HEK293 (cell line): ENCODE data around the gene GTSF1L.

Experiments used
- CTCF ChIA-PET: fragments of 350-600 bp; formaldehyde crosslinking; extraction: SDS; loops from one replicate; lab custom pipeline; 2021; ENCODE audit warnings: antibody characterized with exemption; lab: Yijun Ruan, JAX
- POLR2A ChIA-PET: fragments of 300-600 bp; formaldehyde crosslinking; extraction: SDS; loops from one replicate; lab custom pipeline; 2020; ENCODE audit warnings: antibody characterized with exemption, inconsistent platforms; lab: Yijun Ruan, JAX
- H3K27ac ChIP-seq: fragments of 200-500 bp; sonication (Bioruptor generic); 2 replicates; pipeline ENCODE4 v1.5.1; 2014; ENCODE audit warnings: low read depth, low read length, control low read depth, inconsistent platforms; ENCODE audit errors: extremely low read depth
- H3K36me3 ChIP-seq, 2 experiments: fragments of 200-500 bp in 1 of 2; sonication (Bioruptor generic) in 1 of 2; 1 replicate in 1 of 2; 2 replicates in 1 of 2; pipeline ENCODE4 v1.5.1; 2014 to 2017; ENCODE audit warnings: inconsistent platforms in 2 of 2, low read length in 2 of 2; ENCODE audit not compliant: control insufficient read depth in 2 of 2, insufficient read depth in 1 of 2
- H3K4me1 ChIP-seq: fragments of 200-500 bp; sonication (Bioruptor generic); 2 replicates; pipeline ENCODE4 v1.5.1; 2014; ENCODE audit warnings: mild to moderate bottlenecking, low read length, inconsistent platforms; ENCODE audit not compliant: control insufficient read depth, insufficient read depth
- H3K4me3 ChIP-seq: 2 replicates; pipeline ENCODE4 v1.5.1; 2011; ENCODE audit warnings: low read depth, mild to moderate bottlenecking, control low read depth, low read length, moderate library complexity
- H3K9me3 ChIP-seq: fragments of 200-500 bp; sonication (Bioruptor generic); 2 replicates; pipeline ENCODE4 v1.5.1; 2014; ENCODE audit warnings: low read depth, low read length, inconsistent platforms; ENCODE audit not compliant: control insufficient read depth, insufficient read depth
- BCL6B ChIP-seq: fragments of 450-650 bp; formaldehyde crosslinking; IDR thresholded peaks from 2 replicates; pipeline ENCODE4 v1.5.1; 2017; ENCODE audit warnings: missing biosample characterization, missing genetic modification characterization
- HOXC10 ChIP-seq: sonication (generic); formaldehyde crosslinking; IDR thresholded peaks from 2 replicates; pipeline ENCODE4 v1.8.1; 2023; ENCODE audit warnings: mild to moderate bottlenecking, missing genetic modification reagents
- OVOL3 ChIP-seq: fragments of 450-650 bp; formaldehyde crosslinking; IDR thresholded peaks from 2 replicates; pipeline ENCODE4 v1.5.1; 2016; ENCODE audit warnings: missing biosample characterization, missing genetic modification characterization
- SCRT1 ChIP-seq: fragments of 450-650 bp; formaldehyde crosslinking; IDR thresholded peaks from 2 replicates; pipeline ENCODE4 v1.5.1; 2016; ENCODE audit warnings: missing biosample characterization, missing genetic modification characterization, borderline replicate concordance
- SP7 ChIP-seq: fragments of 450-650 bp; formaldehyde crosslinking; IDR thresholded peaks from 2 replicates; pipeline ENCODE4 v1.5.1; 2016; ENCODE audit warnings: missing biosample characterization, missing genetic modification characterization
- TRIM28 ChIP-seq: IDR thresholded peaks from 2 replicates; pipeline ENCODE4 v1.6.1; 2011; ENCODE audit warnings: low read length, control low read depth, borderline replicate concordance
- TSHZ1 ChIP-seq: fragments of 450-650 bp; formaldehyde crosslinking; IDR thresholded peaks from 2 replicates; pipeline ENCODE4 v1.5.1; 2016; ENCODE audit warnings: missing biosample characterization, missing genetic modification characterization, borderline replicate concordance
- WT1 ChIP-seq: fragments of 450-650 bp; formaldehyde crosslinking; IDR thresholded peaks from 2 replicates; pipeline ENCODE4 v1.5.1; 2016; ENCODE audit warnings: missing biosample characterization, missing genetic modification characterization
- ZBTB21 ChIP-seq: fragments of 450-650 bp; formaldehyde crosslinking; IDR thresholded peaks from 2 replicates; pipeline ENCODE4 v1.5.1; 2017; ENCODE audit warnings: missing biosample characterization, missing genetic modification characterization
- ZNF133 ChIP-seq: fragments of 450-650 bp; formaldehyde crosslinking; IDR thresholded peaks from 2 replicates; pipeline ENCODE4 v1.5.1; 2016; ENCODE audit warnings: missing biosample characterization, missing genetic modification characterization
- ZNF16 ChIP-seq: fragments of 450-650 bp; formaldehyde crosslinking; IDR thresholded peaks from 2 replicates; pipeline ENCODE4 v1.5.1; 2016; ENCODE audit warnings: low read depth, missing biosample characterization, missing genetic modification characterization
- ZNF223 ChIP-seq: fragments of 450-650 bp; formaldehyde crosslinking; IDR thresholded peaks from 2 replicates; pipeline ENCODE4 v1.5.1; 2016; ENCODE audit warnings: missing biosample characterization, missing genetic modification characterization
- ZNF239 ChIP-seq: fragments of 450-650 bp; formaldehyde crosslinking; IDR thresholded peaks from 2 replicates; pipeline ENCODE4 v1.5.1; 2016; ENCODE audit warnings: missing biosample characterization, missing genetic modification characterization
- ZNF394 ChIP-seq: fragments of 450-650 bp; formaldehyde crosslinking; IDR thresholded peaks from 2 replicates; pipeline ENCODE4 v1.5.1; 2016; ENCODE audit warnings: missing biosample characterization, missing genetic modification characterization, mild to moderate bottlenecking, moderate library complexity, borderline replicate concordance
- ZNF404 ChIP-seq: fragments of 450-650 bp; formaldehyde crosslinking; IDR thresholded peaks from 2 replicates; pipeline ENCODE4 v1.5.1; 2017; ENCODE audit warnings: missing biosample characterization, missing genetic modification characterization
- ZNF48 ChIP-seq: fragments of 450-650 bp; formaldehyde crosslinking; IDR thresholded peaks from 2 replicates; pipeline ENCODE4 v1.5.1; 2016; ENCODE audit warnings: missing biosample characterization, missing genetic modification characterization
- ZNF510 ChIP-seq: fragments of 450-650 bp; formaldehyde crosslinking; IDR thresholded peaks from 2 replicates; pipeline ENCODE4 v1.5.1; 2018; ENCODE audit warnings: mild to moderate bottlenecking, missing genetic modification characterization, missing biosample characterization; ENCODE audit not compliant: insufficient replicate concordance
- ZNF549 ChIP-seq: fragments of 450-650 bp; IDR thresholded peaks from 2 replicates; pipeline ENCODE4 v1.5.1; 2018; ENCODE audit warnings: missing biosample characterization, missing genetic modification characterization, mild to moderate bottlenecking, inconsistent platforms, moderate library complexity
- ZNF558 ChIP-seq: fragments of 450-650 bp; formaldehyde crosslinking; IDR thresholded peaks from 2 replicates; pipeline ENCODE4 v1.5.1; 2016; ENCODE audit warnings: missing biosample characterization, missing genetic modification characterization
- ZNF585B ChIP-seq: fragments of 450-650 bp; formaldehyde crosslinking; IDR thresholded peaks from 2 replicates; pipeline ENCODE4 v1.5.1; 2016; ENCODE audit warnings: missing biosample characterization, missing genetic modification characterization
- ZNF626 ChIP-seq: fragments of 450-650 bp; sonication (Bioruptor Pico); formaldehyde crosslinking; IDR thresholded peaks from 2 replicates; pipeline ENCODE4 v1.5.1; 2018; ENCODE audit warnings: missing biosample characterization, missing genetic modification characterization, inconsistent platforms
- ZNF792 ChIP-seq: fragments of 450-650 bp; formaldehyde crosslinking; IDR thresholded peaks from 2 replicates; pipeline ENCODE4 v1.5.1; 2016; ENCODE audit warnings: missing biosample characterization, missing genetic modification characterization
- ZSCAN16 ChIP-seq: fragments of 450-650 bp; formaldehyde crosslinking; IDR thresholded peaks from 2 replicates; pipeline ENCODE4 v1.5.1; 2016; ENCODE audit warnings: missing biosample characterization, missing genetic modification characterization
- ZSCAN18 ChIP-seq: fragments of 450-650 bp; formaldehyde crosslinking; IDR thresholded peaks from 2 replicates; pipeline ENCODE4 v1.5.1; 2016; ENCODE audit warnings: missing biosample characterization, missing genetic modification characterization

Gene GTSF1L

GRCh38 chr20:43725666-43726065 is 1.1 kb downstream of the GTSF1L start:
- H3K9me3 ChIP-seq = no peaks in the 10 kb centered on the region
- ChIA-PET POLR2A (no interaction called here), CTCF (interaction anchor here (0.6 to 1.1 kb wide), 3 partner anchors 23 to 331 kb away, joined by 3 to 4 read pairs (median 3); no protein-coding TSS in a partner anchor)
- peaks cover 9% of the 10 kb centered on the region; the same call in 1 of the 2 replicates for H3K4me1 ChIP-seq
- no peaks in the 10 kb centered on the region for H3K36me3 ChIP-seq
- no peak for TF ChIP-seq ZNF626 (tag by site-specific recombination)
- no peak for TF ChIP-seq SCRT1 (tag by site-specific recombination)
- TF ChIP-seq ZNF223 = no peak
- TF ChIP-seq OVOL3 = no peak
- no peak for TF ChIP-seq ZNF558 (tag by site-specific recombination)
- no peak for TF ChIP-seq ZNF585B (tag by site-specific recombination)
- TF ChIP-seq WT1 (tag by site-specific recombination) = no peak
- no peak for TF ChIP-seq ZNF16 (tag by site-specific recombination)
- TF ChIP-seq ZSCAN18 (tag by site-specific recombination) = no peak
- TF ChIP-seq ZBTB21 (tag by site-specific recombination) = no peak
- no peak for TF ChIP-seq ZNF404
- TF ChIP-seq ZNF394 (tag by site-specific recombination) = no peak
- no peak for TF ChIP-seq TSHZ1 (tag by site-specific recombination)
- no peak for TF ChIP-seq ZNF239 (tag by site-specific recombination)
- TF ChIP-seq ZNF549 (tag by site-specific recombination) = no peak
- TF ChIP-seq ZNF792 (tag by site-specific recombination) = no peak
- TF ChIP-seq ZSCAN16 (tag by site-specific recombination) = no peak
- H3K4me3 ChIP-seq = no peak overlapping the region
- no peak overlapping the region for H3K27ac ChIP-seq

GRCh38 chr20:43724383-43724782 is 2.4 kb downstream of the GTSF1L start:
- no peak overlapping the region for H3K4me3 ChIP-seq
- POLR2A ChIA-PET = interaction anchor here (0.6 kb wide), 1 partner anchor 36 kb away, joined by 3 read pairs; no protein-coding TSS in a partner anchor
- no peak overlapping the region for H3K27ac ChIP-seq
- H3K4me1 ChIP-seq = peaks cover 9% of the 10 kb centered on the region; the same call in 1 of the 2 replicates
- CTCF ChIA-PET = interaction anchor here (0.6 to 0.9 kb wide), 3 partner anchors 33 to 472 kb away, joined by 3 to 6 read pairs (median 6); no protein-coding TSS in a partner anchor
- no peak for TF ChIP-seq SP7 (tag by site-specific recombination)
- TF ChIP-seq TRIM28 = no peak
- no peak for TF ChIP-seq ZNF510 (tag by site-specific recombination)
- no peak for TF ChIP-seq ZNF133
- no peak for TF ChIP-seq BCL6B
- TF ChIP-seq HOXC10 (CRISPR knock-in tag) = no peak
- no peak for TF ChIP-seq ZNF48
- TF ChIP-seq, all 188 proteins: peak for 0
- no peaks in the 10 kb centered on the region for H3K9me3 ChIP-seq
- no peaks in the 10 kb centered on the region for H3K36me3 ChIP-seq
